Measurements from ENCODE around the gene WDR74. TPM values are rescaled to one million over a fixed set of nuclear protein-coding genes. Genes with fewer than 3 reads are reported as not detected.
"Not testable (repeated sequence)": the region's sequence is repeated elsewhere in the genome, so short reads cannot be mapped to it uniquely, and the experiment has no call there.

WDR74 gene
- total RNA-seq, 1 donor from 2014 or later: 124 TPM

DNA sequence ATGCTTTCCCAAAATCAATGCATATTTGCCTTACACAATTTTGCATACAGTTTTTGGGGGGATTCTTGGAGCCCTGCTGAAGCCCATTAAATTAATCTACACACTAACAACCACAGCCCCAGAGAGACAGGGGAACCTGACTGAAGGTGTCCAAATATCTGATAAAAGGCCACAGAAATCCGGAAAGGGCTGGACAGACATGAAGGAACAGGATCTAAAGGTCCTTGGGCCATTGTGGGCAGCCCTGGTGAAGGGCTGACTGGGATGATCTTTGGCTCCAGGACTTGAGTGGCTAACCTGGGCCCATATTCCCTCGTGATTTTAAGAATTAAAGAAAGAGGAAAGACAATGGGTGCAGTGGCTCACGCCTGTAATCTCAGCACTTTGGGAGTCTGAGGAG, 6.8 kb upstream of the WDR74 start:
- H3K36me3 Mint-ChIP-seq (ENCODE audit: low read depth): peaks cover 2% of the 10 kb centered on the region
- H3K27me3 Mint-ChIP-seq: no peaks in the 10 kb centered on the region
- H3K9me3 Mint-ChIP-seq: no peaks in the 10 kb centered on the region
- no peak overlapping the region for H3K27ac Mint-ChIP-seq
- no peak for DNase-seq
- ChIA-PET CTCF (no interaction called here), POLR2A (interaction anchor here (0.6 to 9.5 kb wide), 4 partner anchors 7 to 89 kb away, joined by 3 to 597 read pairs (median 6); partner anchors contain the start of gene POLR2G)
- no peak overlapping the region for H3K4me3 Mint-ChIP-seq
- peaks cover 9% of the 10 kb centered on the region for H3K4me1 Mint-ChIP-seq
- ATAC-seq (ENCODE audit: low read depth): no peak
- intact Hi-C loops (cut with micrococcal nuclease): no loop called here
- TF ChIP-seq, protein P1, sequence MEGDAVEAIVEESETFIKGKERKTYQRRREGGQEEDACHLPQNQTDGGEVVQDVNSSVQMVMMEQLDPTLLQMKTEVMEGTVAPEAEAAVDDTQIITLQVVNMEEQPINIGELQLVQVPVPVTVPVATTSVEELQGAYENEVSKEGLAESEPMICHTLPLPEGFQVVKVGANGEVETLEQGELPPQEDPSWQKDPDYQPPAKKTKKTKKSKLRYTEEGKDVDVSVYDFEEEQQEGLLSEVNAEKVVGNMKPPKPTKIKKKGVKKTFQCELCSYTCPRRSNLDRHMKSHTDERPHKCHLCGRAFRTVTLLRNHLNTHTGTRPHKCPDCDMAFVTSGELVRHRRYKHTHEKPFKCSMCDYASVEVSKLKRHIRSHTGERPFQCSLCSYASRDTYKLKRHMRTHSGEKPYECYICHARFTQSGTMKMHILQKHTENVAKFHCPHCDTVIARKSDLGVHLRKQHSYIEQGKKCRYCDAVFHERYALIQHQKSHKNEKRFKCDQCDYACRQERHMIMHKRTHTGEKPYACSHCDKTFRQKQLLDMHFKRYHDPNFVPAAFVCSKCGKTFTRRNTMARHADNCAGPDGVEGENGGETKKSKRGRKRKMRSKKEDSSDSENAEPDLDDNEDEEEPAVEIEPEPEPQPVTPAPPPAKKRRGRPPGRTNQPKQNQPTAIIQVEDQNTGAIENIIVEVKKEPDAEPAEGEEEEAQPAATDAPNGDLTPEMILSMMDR (IDR thresholded peaks at IDR 0.05): no peak

DNA sequence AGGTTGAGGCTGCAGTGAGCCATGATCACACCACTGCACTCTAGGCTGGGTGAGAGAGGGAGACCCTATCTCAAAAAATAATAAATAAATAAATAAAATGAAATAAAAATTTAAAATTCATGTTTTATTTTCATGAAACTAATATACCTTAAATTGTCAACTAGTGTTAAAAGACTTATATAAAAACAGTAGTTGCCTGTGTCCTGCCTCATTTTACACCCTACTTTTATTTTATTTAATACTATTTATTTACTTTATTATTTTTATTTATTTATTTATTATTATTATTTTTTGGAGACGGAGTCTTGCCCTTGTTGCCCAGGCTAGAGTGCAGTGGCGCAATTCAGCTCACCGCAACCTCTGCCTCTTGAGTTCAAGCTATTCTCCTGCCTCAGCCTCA, 4.8 kb upstream of the WDR74 start:
- Mint-ChIP-seq H3K36me3 (ENCODE audit: low read depth) (peaks cover 7% of the 10 kb centered on the region), H3K4me3 (no peak overlapping the region), H3K27me3 (no peaks in the 10 kb centered on the region), H3K9me3 (no peaks in the 10 kb centered on the region), H3K4me1 (peaks cover 15% of the 10 kb centered on the region), H3K27ac (no peak overlapping the region)
- DNase-seq (no peak), ATAC-seq (ENCODE audit: low read depth) (no peak)
- intact Hi-C loops (cut with micrococcal nuclease): loop anchor here (5.0 kb wide), 3 partner anchors 172 to 287 kb away; partner anchors contain the start of genes EML3, LBHD1, ROM1 and UQCC3
- TF ChIP-seq, protein P1 (IDR thresholded peaks at IDR 0.05): no peak
- ChIA-PET POLR2A (interaction anchor here (0.7 to 9.5 kb wide), 5 partner anchors 9 to 136 kb away, joined by 3 to 597 read pairs (median 110); partner anchors contain the start of genes BSCL2, GNG3, SLC3A2 and STX5), CTCF (no interaction called here)

DNA sequence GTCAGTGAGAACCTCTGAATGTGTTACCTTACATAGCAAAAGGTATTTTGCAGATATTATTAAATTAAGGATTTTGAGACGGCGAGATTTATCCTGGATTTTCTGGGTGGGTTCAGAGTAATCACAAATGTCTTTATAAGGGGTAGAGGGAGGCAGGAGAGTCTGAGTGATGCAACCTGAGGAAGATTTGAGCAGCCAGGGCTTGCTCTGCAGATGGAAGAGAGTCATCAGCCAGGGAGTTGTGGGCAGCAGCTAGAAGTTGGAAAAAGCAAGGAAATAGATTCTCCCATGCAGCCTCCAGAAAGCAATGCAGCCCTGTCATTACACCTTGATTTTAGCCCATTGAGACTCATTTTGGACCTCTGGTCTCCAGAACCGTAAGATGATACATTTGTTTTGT, 4.1 kb upstream of the WDR74 start:
- Mint-ChIP-seq H3K36me3 (ENCODE audit: low read depth) (peaks cover 12% of the 10 kb centered on the region), H3K27ac (no peak overlapping the region), H3K27me3 (no peaks in the 10 kb centered on the region), H3K4me1 (peaks cover 19% of the 10 kb centered on the region), H3K9me3 (no peaks in the 10 kb centered on the region), H3K4me3 (no peak overlapping the region)
- TF ChIP-seq, protein P1 (IDR thresholded peaks at IDR 0.05): no peak
- ATAC-seq (ENCODE audit: low read depth): no peak
- DNase-seq: no peak
- intact Hi-C loops (cut with micrococcal nuclease): loop anchor here (5.0 kb wide), 3 partner anchors 171 to 286 kb away; partner anchors contain the start of genes EML3, LBHD1, ROM1 and UQCC3
- ChIA-PET POLR2A (interaction anchor here (0.5 to 9.5 kb wide), 9 partner anchors 10 to 251 kb away, joined by 3 to 597 read pairs (median 78); partner anchors contain the start of genes BSCL2, GNG3, NXF1 and POLR2G), CTCF (interaction anchor here (0.5 kb wide), 1 partner anchor 25 kb away, joined by 3 read pairs; no protein-coding TSS in a partner anchor)

DNA sequence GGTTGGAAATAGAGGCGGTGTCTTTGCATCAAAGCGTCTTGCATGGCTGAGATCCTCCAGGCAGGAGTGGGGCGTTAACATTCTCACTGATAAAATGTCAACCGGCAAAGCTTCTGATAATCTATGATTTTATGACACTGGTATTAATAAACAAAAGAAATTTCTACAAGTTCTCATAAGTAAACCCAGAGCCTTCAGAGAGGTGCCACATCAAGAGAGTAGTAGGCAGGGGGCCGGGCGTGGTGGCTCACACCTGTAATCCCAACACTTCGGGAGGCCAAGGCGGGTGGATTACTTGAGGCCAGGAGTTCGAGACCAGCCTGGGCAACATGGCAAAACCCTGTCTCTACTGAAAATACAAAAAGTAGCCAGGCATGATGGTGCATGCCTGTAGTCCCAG, 3.5 kb upstream of the WDR74 start:
- CTCF ChIA-PET: interaction anchor here (0.5 to 0.8 kb wide), 4 partner anchors 8 to 450 kb away, joined by 3 read pairs; no protein-coding TSS in a partner anchor
- not testable (repeated sequence) for H3K27me3 Mint-ChIP-seq; H3K4me3 Mint-ChIP-seq; DNase-seq; ATAC-seq (ENCODE audit: low read depth); H3K9me3 Mint-ChIP-seq; H3K27ac Mint-ChIP-seq
- Mint-ChIP-seq H3K36me3 (ENCODE audit: low read depth) (peaks cover 12% of the 10 kb centered on the region), H3K4me1 (peaks cover 20% of the 10 kb centered on the region)
- intact Hi-C loops (cut with micrococcal nuclease): loop anchor here (1.0 to 5.0 kb wide), 4 partner anchors 12 to 286 kb away; partner anchors contain the start of genes EML3, LBHD1, ROM1 and UQCC3
- POLR2A ChIA-PET: interaction anchor here (0.5 to 9.5 kb wide), 18 partner anchors 10 to 251 kb away, joined by 3 to 597 read pairs (median 14); partner anchors contain the start of genes BSCL2, GANAB, GNG3 and HNRNPUL2

DNA sequence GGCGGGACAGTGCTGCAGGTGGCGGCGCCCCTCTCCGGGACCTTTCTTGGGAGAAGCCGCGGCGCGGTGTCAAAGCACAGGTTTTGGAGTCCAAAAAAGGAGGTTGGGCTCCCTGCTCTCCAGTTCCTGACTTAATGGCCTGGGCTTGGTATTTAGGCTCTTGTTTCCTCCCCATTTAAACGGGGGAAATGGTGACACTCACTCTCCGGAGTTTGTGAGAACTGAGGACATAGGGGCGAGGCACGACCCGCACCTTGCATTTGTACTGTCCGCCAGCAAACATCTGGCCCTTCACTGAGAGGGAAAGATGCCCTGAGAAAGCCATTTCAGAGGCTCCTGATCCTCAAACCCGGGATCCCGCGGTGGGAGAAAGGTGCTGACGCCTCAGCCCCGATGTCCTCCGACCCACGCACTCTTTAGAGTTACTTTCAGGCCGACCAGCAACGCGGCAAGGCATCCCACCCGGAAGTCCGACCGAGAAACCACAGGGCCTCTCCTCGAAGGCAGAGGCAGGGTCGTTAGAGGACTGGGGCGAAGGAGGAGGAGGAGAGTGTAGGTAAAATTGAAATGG, 2.9 kb upstream of the WDR74 start:
- ChIA-PET POLR2A (interaction anchor here (0.5 to 9.5 kb wide), 37 partner anchors 10 to 1936 kb away, joined by 3 to 597 read pairs (median 17); partner anchors contain the start of genes BSCL2, C11orf98, CSKMT and EEF1G), CTCF (interaction anchor here (0.7 to 1.1 kb wide), 4 partner anchors 9 to 450 kb away, joined by 3 to 6 read pairs (median 3); partner anchors contain the start of gene STX5)
- intact Hi-C loops (cut with micrococcal nuclease): loop anchor here (1.0 to 5.0 kb wide), 4 partner anchors 13 to 285 kb away; partner anchors contain the start of genes EML3, LBHD1, ROM1 and UQCC3
- no peaks in the 10 kb centered on the region for H3K27me3 Mint-ChIP-seq
- H3K4me1 Mint-ChIP-seq: peaks cover 25% of the 10 kb centered on the region
- H3K9me3 Mint-ChIP-seq: no peaks in the 10 kb centered on the region
- TF ChIP-seq, protein P1 (IDR thresholded peaks at IDR 0.05): no peak
- no peak overlapping the region for H3K4me3 Mint-ChIP-seq
- peaks cover 17% of the 10 kb centered on the region for H3K36me3 Mint-ChIP-seq (ENCODE audit: low read depth)
- H3K27ac Mint-ChIP-seq: no peak overlapping the region
- DNase-seq (peak; percentile 68), ATAC-seq (ENCODE audit: low read depth) (no peak)

Measured in activated B cell treated with CpG ODN at 0.5 μM for 24 hours (primary cell).